Measurements from ENCODE around the gene OR10J1.

The OR10J1 gene

GRCh38 chr1:159430985-159431384 is 8.5 kb upstream of the OR10J1 start:
- H3K4me3 ChIP-seq (replicated peaks; ENCODE audit: low read depth, low read length), result no peak overlapping the region
- TF ChIP-seq CTCF (IDR thresholded peaks at IDR 0.05; ENCODE audit: low read length, missing control alignments), result no peak
- no peak for DNase-seq (ENCODE audit: low read depth)

- no peak for DNase-seq (ENCODE audit: low read depth)
- no peak for TF ChIP-seq CTCF (IDR thresholded peaks at IDR 0.05; ENCODE audit: low read length, missing control alignments)
- H3K4me3 ChIP-seq (replicated peaks; ENCODE audit: low read depth, low read length), result no peak within 1 kb of the TSS
These were observed 7.6 kb upstream of the OR10J1 start, which contains the start of gene OR10J4 for GRCh38 chr1:159431904-159432303. OR10J4 (plus strand) TSS chr1:159432204.

- no peak overlapping the region for H3K4me3 ChIP-seq (replicated peaks; ENCODE audit: low read depth, low read length)
- no peak for DNase-seq (ENCODE audit: low read depth)
- TF ChIP-seq CTCF (IDR thresholded peaks at IDR 0.05; ENCODE audit: low read length, missing control alignments), result no peak
These were observed 3.1 kb upstream of the OR10J1 start for GRCh38 chr1:159436469-159436868.

GRCh38 chr1:159441360-159441759 is 1.8 kb downstream of the OR10J1 start:
- no peak for TF ChIP-seq CTCF (IDR thresholded peaks at IDR 0.05; ENCODE audit: low read length, missing control alignments)
- DNase-seq (ENCODE audit: low read depth), result no peak

GRCh38 chr1:159442428-159442827 is 2.9 kb downstream of the OR10J1 start:
- no peak overlapping the region for H3K4me3 ChIP-seq (replicated peaks; ENCODE audit: low read depth, low read length)
- TF ChIP-seq CTCF (IDR thresholded peaks at IDR 0.05; ENCODE audit: low read length, missing control alignments), result no peak
- no peak for DNase-seq (ENCODE audit: low read depth)

More at GRCh38 chr1:159441360-159441759, 1.8 kb downstream of the OR10J1 start:
- H3K4me3 ChIP-seq (replicated peaks; ENCODE audit: low read depth, low read length), result no peak overlapping the region

- no peak for TF ChIP-seq CTCF (IDR thresholded peaks at IDR 0.05; ENCODE audit: low read length, missing control alignments)
- no peak overlapping the region for H3K4me3 ChIP-seq (replicated peaks; ENCODE audit: low read depth, low read length)
- DNase-seq (ENCODE audit: low read depth), result no peak
These were observed 3.7 kb downstream of the OR10J1 start for GRCh38 chr1:159443066-159443750.

GRCh38 chr1:159444511-159444910 is 5.0 kb downstream of the OR10J1 start:
- no peak for TF ChIP-seq CTCF (IDR thresholded peaks at IDR 0.05; ENCODE audit: low read length, missing control alignments)
- no peak for DNase-seq (ENCODE audit: low read depth)
- no peak overlapping the region for H3K4me3 ChIP-seq (replicated peaks; ENCODE audit: low read depth, low read length)
